ENCODE measurements around the gene ATAD3C. TPM values are rescaled to one million over a fixed set of nuclear protein-coding genes. Genes with fewer than 3 reads are reported as not detected.

The ATAD3C gene
- total RNA-seq, 1 donor from 2014 or later = 2.8 TPM

GRCh38 chr1:1429671-1430073, 19.8 kb upstream of the ATAD3C start:
- peak overlapping the region; percentile 42 for H3K4me3 ChIP-seq
- peaks cover 66% of the 10 kb centered on the region for H3K4me1 ChIP-seq
- peak overlapping the region; percentile 97 for H3K27ac ChIP-seq (replicated peaks)
- intact Hi-C loops (cut with micrococcal nuclease) = no loop called here
- no peak for DNase-seq
- TF ChIP-seq CTCF (IDR thresholded peaks at IDR 0.05; ENCODE audit: borderline replicate concordance) = no peak
- H3K36me3 ChIP-seq = no peaks in the 10 kb centered on the region
- peaks cover 47% of the 10 kb centered on the region for H3K27me3 ChIP-seq (ENCODE audit: low read depth)
- H3K9me3 ChIP-seq (replicated peaks) = no peaks in the 10 kb centered on the region

GRCh38 chr1:1430114-1430982, 19.1 kb upstream of the ATAD3C start:
- intact Hi-C loops (cut with micrococcal nuclease) = no loop called here
- peak; percentile 52 for TF ChIP-seq CTCF (IDR thresholded peaks at IDR 0.05; ENCODE audit: borderline replicate concordance)
- Histone ChIP-seq H3K9me3 (replicated peaks) (no peaks in the 10 kb centered on the region), H3K27ac (replicated peaks) (peak overlapping the region; percentile 97), H3K27me3 (ENCODE audit: low read depth) (peaks cover 54% of the 10 kb centered on the region), H3K36me3 (no peaks in the 10 kb centered on the region), H3K4me1 (peaks cover 73% of the 10 kb centered on the region), H3K4me3 (peak overlapping the region; percentile 42)
- peak; percentile 87 for DNase-seq

GRCh38 chr1:1430992-1431844, 18.3 kb upstream of the ATAD3C start:
- peaks cover 49% of the 10 kb centered on the region for H3K27me3 ChIP-seq (ENCODE audit: low read depth)
- H3K9me3 ChIP-seq (replicated peaks) = no peaks in the 10 kb centered on the region
- DNase-seq = no peak
- intact Hi-C loops (cut with micrococcal nuclease) = no loop called here
- H3K4me1 ChIP-seq = peaks cover 79% of the 10 kb centered on the region
- H3K4me3 ChIP-seq = peak overlapping the region; percentile 42
- no peak for TF ChIP-seq CTCF (IDR thresholded peaks at IDR 0.05; ENCODE audit: borderline replicate concordance)
- peak overlapping the region; percentile 97 for H3K27ac ChIP-seq (replicated peaks)
- H3K36me3 ChIP-seq = no peaks in the 10 kb centered on the region

GRCh38 chr1:1431845-1432273, 17.6 kb upstream of the ATAD3C start:
- peaks cover 85% of the 10 kb centered on the region for H3K4me1 ChIP-seq

More at GRCh38 chr1:1431845-1432273, 17.6 kb upstream of the ATAD3C start:
- peak overlapping the region; percentile 97 for H3K27ac ChIP-seq (replicated peaks)
- no peaks in the 10 kb centered on the region for H3K36me3 ChIP-seq
- no peaks in the 10 kb centered on the region for H3K9me3 ChIP-seq (replicated peaks)
- peak overlapping the region; percentile 42 for H3K4me3 ChIP-seq
- DNase-seq = peak; percentile 75
- TF ChIP-seq CTCF (IDR thresholded peaks at IDR 0.05; ENCODE audit: borderline replicate concordance) = no peak
- peaks cover 49% of the 10 kb centered on the region for H3K27me3 ChIP-seq (ENCODE audit: low read depth)
- intact Hi-C loops (cut with micrococcal nuclease) = no loop called here
